Pancreas (tissue), 10 donors: ENCODE data around the gene DAB2IP. TPM values are rescaled to one million over a fixed set of nuclear protein-coding genes. Genes with fewer than 3 reads are reported as not detected.

Source experiments
- ATAC-seq, 4 donors: fragments of 200-7000 bp; cut with Tn5 transposase; one replicate each; pipeline versions ENCODE4 v1.8.0 to v1.9.1; 2020; ENCODE audit warnings: mild to moderate bottlenecking in 4 of 4, moderate library complexity in 4 of 4
- DNase-seq, 6 donors: peaks; one replicate each; pipeline ENCODE4 v3.0.0-alpha.2; 2020
- FAIRE-seq: peaks from 2 replicates; lab custom pipeline; 2012; peaks lifted over from hg19 to GRCh38; lab: Jason Lieb, UNC
- H3K27ac ChIP-seq, 4 donors: fragments of 200-600 bp; sonication (generic); 1 replicate in 3 of 4; 2 replicates in 1 of 4; pipeline versions ENCODE4 v1.5.0 to v1.8.0; 2020
- H3K27me3 ChIP-seq, 4 donors: fragments of 200-600 bp; one replicate each; pipeline ENCODE4 v1.8.0; 2021
- H3K36me3 ChIP-seq, 3 donors: fragments of 200-600 bp; sonication (generic) in 1 of 3; one replicate each; pipeline versions ENCODE4 v1.5.0 to v1.8.0; 2020 to 2021
- H3K4me1 ChIP-seq, 3 donors: fragments of 200-600 bp; one replicate each; pipeline ENCODE4 v1.8.0; 2021
- H3K4me3 ChIP-seq, 4 donors: fragments of 200-600 bp; sonication (generic) in 2 of 4; one replicate each; pipeline versions ENCODE4 v1.5.0 to v1.8.0; 2020 to 2021
- H3K9me3 ChIP-seq, 4 donors: fragments of 200-600 bp; one replicate each; pipeline ENCODE4 v1.8.0; 2021
- WGBS, 2 donors: extraction: QIAGEN DNeasy Blood & Tissue Kit; methylation state at CpG; one replicate each; pipeline ENCODE4 v1.1.7; 2013; 5-methylcytosine and 5-hydroxymethylcytosine counted together
- intact Hi-C, 3 donors: fragments of 100-400 bp; cut with DNase I; formaldehyde crosslinking; loops; one replicate each; pipeline versions ENCODE4 v1.11.1 to v1.14.2; 2022
- polyA plus RNA-seq, 2 donors: library from polyadenylated mRNA; stranded (reverse); fragments of 200-250 nt; gene quantifications; one replicate each; pipeline ENCODE4 v1.2.3, GENCODE V29; 2013
- total RNA-seq, 6 donors: library from RNA; stranded (reverse); fragmentation: NEBNext Ultra II Directional in 4 of 6; extraction: Animal tissue kit (Norgen Biotek cat#: 25700) in 4 of 6; gene quantifications; one replicate each; pipeline versions ENCODE4 v1.2.1 to v1.2.4, GENCODE V29; 2021 to 2023
- TF ChIP-seq, protein P1 (sequence below), 4 donors: fragments of 200-600 bp; sonication (generic) in 3 of 4; IDR thresholded peaks; one replicate each; pipeline versions ENCODE4 v1.5.0 to v1.8.0; 2021; ENCODE audit warnings: antibody characterized with exemption in 4 of 4
- donor health status: healthy with polysubstance abuse.
- donor health status: DM: no; HTN: no; CAD: no; lungs with moderate emphysema.
- donor health status: DM: no; HTN: no; CAD: no.
- donor health status: control.
- donor health status: control.
- donor health status: Bipolar disorder and iron deficiency.
- donor health status: DM: yes; HTN: yes; CAD: no.
- donor health status: DM: no; HTN: no; CAD: no.
- donor health status: DM: no; HTN: no; CAD: no.
- donor health status: DM: yes; HTN: yes; CAD: no.

The DAB2IP gene
- total and polyA plus RNA-seq, 8 donors, result 14.7 to 52.1 (median 25.3) TPM

DNA sequence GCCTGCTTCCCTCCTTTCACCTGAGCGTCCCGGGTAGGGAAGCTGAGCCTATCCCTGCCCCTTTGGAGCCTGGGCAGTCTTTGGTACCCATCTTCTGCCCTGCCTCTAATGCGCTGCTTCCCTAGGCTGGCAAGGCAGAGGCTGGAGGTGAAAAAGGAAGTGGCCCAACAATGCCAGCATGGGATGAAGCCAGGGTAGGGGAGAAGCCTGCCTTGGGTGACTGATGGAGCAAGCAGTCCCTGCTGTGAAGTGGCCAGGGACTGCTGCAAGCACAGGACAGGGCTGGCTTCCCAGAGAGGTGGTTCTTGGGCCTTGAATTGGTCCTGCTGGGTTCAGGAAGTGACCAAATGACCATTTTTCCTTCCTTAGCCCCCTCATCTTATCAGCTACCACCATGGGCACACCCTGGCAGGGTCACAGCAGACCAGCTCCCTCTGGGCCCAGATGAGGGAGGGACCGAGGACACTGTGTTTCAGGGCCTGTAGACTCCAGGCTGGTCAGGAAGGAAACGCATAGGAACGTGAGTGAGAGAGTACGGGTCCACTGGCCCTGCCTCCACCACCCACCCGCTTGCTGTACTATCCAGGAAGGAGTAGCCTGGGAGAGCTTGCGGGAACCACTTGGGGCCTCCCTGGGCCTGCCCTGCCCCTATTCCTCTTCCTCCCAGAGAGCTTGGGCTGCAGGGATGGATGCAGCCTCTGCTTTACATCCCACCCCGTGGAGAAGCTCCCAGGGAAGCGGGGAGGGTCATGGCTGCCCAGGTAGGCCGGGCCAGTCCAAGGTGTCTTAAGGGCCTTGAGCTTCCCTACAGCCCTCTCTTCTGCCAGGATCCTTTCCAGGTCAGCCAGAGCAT is 102.6 kb downstream of the DAB2IP start:
- TF ChIP-seq, protein P1, sequence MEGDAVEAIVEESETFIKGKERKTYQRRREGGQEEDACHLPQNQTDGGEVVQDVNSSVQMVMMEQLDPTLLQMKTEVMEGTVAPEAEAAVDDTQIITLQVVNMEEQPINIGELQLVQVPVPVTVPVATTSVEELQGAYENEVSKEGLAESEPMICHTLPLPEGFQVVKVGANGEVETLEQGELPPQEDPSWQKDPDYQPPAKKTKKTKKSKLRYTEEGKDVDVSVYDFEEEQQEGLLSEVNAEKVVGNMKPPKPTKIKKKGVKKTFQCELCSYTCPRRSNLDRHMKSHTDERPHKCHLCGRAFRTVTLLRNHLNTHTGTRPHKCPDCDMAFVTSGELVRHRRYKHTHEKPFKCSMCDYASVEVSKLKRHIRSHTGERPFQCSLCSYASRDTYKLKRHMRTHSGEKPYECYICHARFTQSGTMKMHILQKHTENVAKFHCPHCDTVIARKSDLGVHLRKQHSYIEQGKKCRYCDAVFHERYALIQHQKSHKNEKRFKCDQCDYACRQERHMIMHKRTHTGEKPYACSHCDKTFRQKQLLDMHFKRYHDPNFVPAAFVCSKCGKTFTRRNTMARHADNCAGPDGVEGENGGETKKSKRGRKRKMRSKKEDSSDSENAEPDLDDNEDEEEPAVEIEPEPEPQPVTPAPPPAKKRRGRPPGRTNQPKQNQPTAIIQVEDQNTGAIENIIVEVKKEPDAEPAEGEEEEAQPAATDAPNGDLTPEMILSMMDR (IDR thresholded peaks at IDR 0.05), result no peak
- no peaks in the 10 kb centered on the region for H3K9me3 ChIP-seq
- H3K27me3 ChIP-seq, result no peaks in the 10 kb centered on the region
- H3K4me1 ChIP-seq, result peaks cover 0 to 12% (median 3%) of the 10 kb centered on the region in 3 donors
- intact Hi-C loops, result no loop called here
- DNase-seq (peak in 1 of 6 donors; percentile 54), ATAC-seq (no peak), FAIRE-seq (no peak)
- H3K36me3 ChIP-seq, result peaks cover 0 to 7% (median 0%) of the 10 kb centered on the region in 3 donors
- H3K27ac ChIP-seq, result peak overlapping the region in 2 of 4 donors; percentile 5 to 24
- WGBS, 2 donors, result 84 to 89% methylated on average over 12 of the region's 12 CpGs
- H3K4me3 ChIP-seq, result no peak overlapping the region

DNA sequence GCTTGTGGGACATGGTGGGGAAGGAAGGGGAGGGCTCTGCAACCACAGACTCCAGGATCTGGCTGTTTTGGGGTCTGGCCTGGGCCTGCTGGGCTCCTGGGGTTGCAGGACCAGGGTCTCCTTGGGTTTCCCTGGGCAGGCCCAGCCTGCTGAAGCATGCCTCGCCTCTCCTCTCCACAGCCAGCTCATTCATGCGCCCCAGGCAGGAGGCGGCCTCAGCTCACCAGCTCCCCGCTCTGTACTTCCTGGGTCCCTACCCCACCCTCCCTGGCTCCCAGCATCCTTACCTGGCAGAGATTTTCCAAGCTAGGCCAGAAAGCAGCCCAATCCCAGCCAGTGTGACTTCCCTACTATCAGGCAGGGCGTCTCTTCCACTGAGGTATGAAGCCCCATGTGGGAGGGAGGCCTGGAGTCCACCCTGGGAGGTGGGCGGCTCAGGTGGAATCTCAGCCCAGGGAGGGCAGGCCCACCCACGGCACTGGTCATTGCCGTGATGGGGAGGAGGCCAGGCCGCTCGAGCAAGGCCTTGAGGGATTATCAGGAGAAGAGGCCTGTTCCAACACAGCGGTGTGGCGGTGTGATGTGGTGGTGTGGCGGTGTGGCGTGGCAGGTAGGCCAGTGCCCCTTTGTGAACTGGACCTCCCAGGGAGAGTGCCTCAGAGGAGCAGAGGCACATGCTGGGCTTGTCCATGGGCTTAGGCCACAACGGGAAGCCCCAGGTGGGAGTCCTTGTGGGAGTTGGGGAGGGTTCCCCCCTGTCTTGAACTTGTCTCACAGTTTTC is 103.4 kb downstream of the DAB2IP start:
- FAIRE-seq (no peak), DNase-seq (peak in 1 of 6 donors; percentile 64), ATAC-seq (no peak)
- peaks cover 0 to 12% (median 0%) of the 10 kb centered on the region in 3 donors for H3K4me1 ChIP-seq
- H3K27me3 ChIP-seq, result no peaks in the 10 kb centered on the region
- 87 to 91% methylated on average over 14 to 15 of the region's 15 CpGs for WGBS, 2 donors
- H3K36me3 ChIP-seq, result peaks cover 0 to 15% (median 0%) of the 10 kb centered on the region in 3 donors
- intact Hi-C loops, result no loop called here
- TF ChIP-seq, protein P1 (IDR thresholded peaks at IDR 0.05), result no peak
- H3K4me3 ChIP-seq, result no peak overlapping the region
- H3K9me3 ChIP-seq, result no peaks in the 10 kb centered on the region
- peak overlapping the region in 2 of 4 donors; percentile 5 to 24 for H3K27ac ChIP-seq

DNA sequence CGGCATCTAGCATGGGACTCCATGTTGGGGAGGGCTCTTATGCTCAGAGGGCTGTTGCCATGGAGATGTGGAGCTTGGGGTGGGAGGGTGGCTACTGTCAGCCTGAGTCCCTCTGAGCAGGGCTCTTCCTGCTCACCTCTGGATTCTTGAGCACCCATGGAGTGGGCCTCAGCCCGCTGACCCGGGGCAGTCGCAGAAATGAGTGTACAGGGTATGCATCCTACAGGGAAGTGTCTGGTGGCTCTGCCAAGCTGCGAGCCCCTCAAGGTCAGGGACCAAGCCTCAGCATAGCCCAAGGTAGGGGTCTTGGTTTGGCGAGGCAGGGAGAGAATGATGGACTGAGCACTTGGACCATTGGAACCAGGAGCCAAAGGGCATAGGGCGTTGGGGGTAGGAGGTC is 104.1 kb downstream of the DAB2IP start:
- TF ChIP-seq, protein P1 (IDR thresholded peaks at IDR 0.05), result no peak
- ATAC-seq, result no peak
- WGBS, 2 donors, result 91% methylated on average over 7 of the region's 7 CpGs

DNA sequence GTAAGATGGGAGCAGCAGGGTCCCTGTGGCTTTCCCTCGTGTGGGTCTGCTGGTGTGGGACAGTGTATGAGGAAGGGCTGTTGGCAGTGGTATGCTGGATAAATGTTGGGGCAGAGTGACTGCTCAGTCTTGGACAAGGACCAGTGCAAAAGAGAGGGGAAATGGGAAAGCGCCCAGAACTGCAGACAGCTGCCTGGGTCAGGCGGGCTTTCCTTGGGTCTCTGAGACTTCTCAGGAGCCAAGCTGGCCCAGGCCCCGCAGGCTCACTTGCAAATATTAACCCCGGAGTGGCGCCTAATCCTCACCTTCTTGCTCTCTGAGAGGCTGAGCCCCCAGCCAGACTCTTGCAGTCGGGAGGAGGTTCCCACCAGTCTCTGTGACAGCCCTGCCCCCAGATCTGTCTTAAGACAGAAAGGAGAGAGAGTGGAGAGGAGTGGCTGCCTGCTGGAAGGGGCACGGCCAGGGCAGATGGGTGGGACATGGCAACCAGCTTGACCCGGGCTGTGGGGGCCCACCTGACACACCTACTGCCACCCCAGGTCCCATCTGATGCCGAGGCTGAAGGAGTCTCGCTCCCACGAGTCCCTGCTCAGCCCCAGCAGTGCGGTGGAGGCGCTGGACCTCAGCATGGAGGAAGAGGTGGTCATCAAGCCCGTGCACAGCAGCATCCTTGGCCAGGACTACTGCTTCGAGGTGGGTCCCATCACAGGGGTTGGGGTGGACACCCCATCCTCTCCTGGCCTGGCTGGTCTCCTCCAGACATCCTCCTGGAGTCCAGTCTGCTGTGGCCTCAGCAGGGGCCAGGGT is 105.2 kb downstream of the DAB2IP start:
- no peak for ATAC-seq
- Histone ChIP-seq H3K9me3 (no peaks in the 10 kb centered on the region), H3K27ac (no peak overlapping the region), H3K27me3 (no peaks in the 10 kb centered on the region), H3K36me3 (peaks cover 0 to 28% (median 4%) of the 10 kb centered on the region in 3 donors), H3K4me1 (no peaks in the 10 kb centered on the region), H3K4me3 (no peak overlapping the region)
- DNase-seq, result peak in 1 of 6 donors; percentile 55
- 77 to 85% methylated on average over 16 of the region's 16 CpGs for WGBS, 2 donors
- intact Hi-C loops, result no loop called here
- no peak for FAIRE-seq
- TF ChIP-seq, protein P1 (IDR thresholded peaks at IDR 0.05), result no peak

More for the DNA sequence above, 104.1 kb downstream of the DAB2IP start:
- Histone ChIP-seq H3K36me3 (peaks cover 0 to 22% (median 0%) of the 10 kb centered on the region in 3 donors), H3K27me3 (no peaks in the 10 kb centered on the region), H3K9me3 (no peaks in the 10 kb centered on the region), H3K27ac (no peak overlapping the region), H3K4me1 (peaks cover 0 to 6% (median 0%) of the 10 kb centered on the region in 3 donors), H3K4me3 (no peak overlapping the region)
- FAIRE-seq (no peak), DNase-seq (peak in 1 of 6 donors; percentile 30)
- intact Hi-C loops, result no loop called here
